ENCODE data around the gene ATL2. TPM values are rescaled to one million over a fixed set of nuclear protein-coding genes. Genes with fewer than 3 reads are reported as not detected.

Gene ATL2
- total and polyA plus RNA-seq, 2 of the 8 experiments (the other 6 are each of a cell fraction or from before 2014, with no cell fraction given), result 38.8 to 84.6 TPM

DNA sequence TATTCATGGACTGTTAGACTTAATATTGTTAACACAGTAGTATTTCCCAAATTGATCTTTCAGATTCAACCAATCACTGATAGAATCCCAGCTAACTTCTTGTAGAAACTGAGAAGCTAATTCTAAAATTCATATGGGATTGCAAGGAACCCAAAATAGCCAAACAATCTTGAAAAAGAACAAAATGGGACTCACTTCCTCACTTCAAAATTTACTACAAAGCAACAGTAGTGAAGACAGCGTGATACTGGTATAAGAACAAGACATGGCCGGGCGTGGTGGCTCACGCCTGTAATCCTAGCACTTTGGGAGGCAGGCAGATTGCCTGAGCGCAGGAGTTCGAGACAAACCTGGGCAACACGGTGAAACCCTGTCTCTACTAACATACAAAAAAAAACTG, 46.3 kb downstream of the ATL2 start:
- Histone ChIP-seq H2BK5ac (ENCODE audit: low read depth, low read length) (no peak overlapping the region), H3K27me3 (replicated peaks in 1 of 4; ENCODE audit: control insufficient read depth in 3 of 4, extremely low read depth in 1 of 4, insufficient read depth in 3 of 4, low read length in 3 of 4) (no peaks in the 10 kb centered on the region), H2AFZ (ENCODE audit: low read length) (no peak overlapping the region), H3K56ac (replicated peaks; ENCODE audit: insufficient read length, low read depth, low read length) (no peak overlapping the region), H4K20me1 (replicated peaks in 1 of 2; ENCODE audit: control insufficient read depth in 1 of 2, insufficient read depth in 2 of 2, low read length in 2 of 2) (peaks cover 0 to 4% of the 10 kb centered on the region in 2 experiments), H4K8ac (ENCODE audit: extremely low read depth, insufficient read depth, low read length) (no peak overlapping the region), H3K9ac (replicated peaks in 1 of 4; ENCODE audit: extremely low read depth in 1 of 4, low read depth in 3 of 4, low read length in 3 of 4) (no peak overlapping the region), H3K23ac (ENCODE audit: insufficient read length) (no peak overlapping the region), H3K14ac (ENCODE audit: insufficient read length) (no peak overlapping the region), H3K4ac (replicated peaks; ENCODE audit: insufficient read length, low read depth, low read length) (no peak overlapping the region), H3K27ac (ENCODE audit: low read depth, low read length) (no peak overlapping the region), H2BK15ac (ENCODE audit: low read length) (no peak overlapping the region), H3K4me2 (ENCODE audit: insufficient read depth in 1 of 2, low read depth in 2 of 2, low read length in 2 of 2) (no peak overlapping the region), H3K79me1 (ENCODE audit: low read depth, low read length) (no peaks in the 10 kb centered on the region), H4K91ac (replicated peaks; ENCODE audit: insufficient read length, low read length) (no peak overlapping the region), H2AK5ac (ENCODE audit: low read depth, low read length) (no peak overlapping the region), H3K79me2 (ENCODE audit: control insufficient read depth in 1 of 2, insufficient read depth in 2 of 2, low read length in 2 of 2) (peaks cover 0 to 49% of the 10 kb centered on the region in 2 experiments; a peak in 2 of 4 replicates), H3K36me3 (ENCODE audit: control insufficient read depth in 2 of 4, insufficient read depth in 4 of 4, low read length in 3 of 4) (peaks cover 0 to 14% (median 6%) of the 10 kb centered on the region in 4 experiments; a peak in 4 of 8 replicates), H3K18ac (ENCODE audit: extremely low read depth, low read length) (no peak overlapping the region), H3K4me1 (replicated peaks in 1 of 4; ENCODE audit: control insufficient read depth in 3 of 4, insufficient read depth in 4 of 4, low read length in 3 of 4) (no peaks in the 10 kb centered on the region), H2BK20ac (ENCODE audit: low read length) (no peak overlapping the region), H3K9me3 (ENCODE audit: insufficient read depth in 2 of 2, low read depth in 1 of 2, low read length in 1 of 2) (no peaks in the 10 kb centered on the region), H2BK120ac (replicated peaks; ENCODE audit: low read depth, low read length) (no peak overlapping the region), H3K23me2 (ENCODE audit: low read depth, low read length) (no peaks in the 10 kb centered on the region), H2BK12ac (ENCODE audit: low read depth, low read length) (no peak overlapping the region), H3K4me3 (ENCODE audit: extremely low read depth in 1 of 4, insufficient read depth in 2 of 4, low read depth in 3 of 4, low read length in 4 of 4) (no peak overlapping the region), H4K5ac (ENCODE audit: insufficient read length, low read depth, low read length) (no peak overlapping the region)
- WGBS, 2 experiments (ENCODE audit: extremely low coverage in 1 of 2, insufficient coverage in 1 of 2, insufficient read length in 1 of 2, insufficient replicate concordance in 2 of 2, low coverage in 1 of 2, low lambda C conversion rate in 2 of 2, missing lambda C conversion rate in 1 of 2), result 90% methylated on average over 7 of the region's 7 CpGs; no CpG with 5 or more reads in 1 of the 2 experiments
- FAIRE-seq, result no peak
- ChIA-PET POLR2A (ENCODE audit: partially characterized antibody) (no interaction called here), CTCF (ENCODE audit: partially characterized antibody) (no interaction called here)
- no peak for DNase-seq (ENCODE audit: low read depth in 1 of 2, low spot score in 2 of 2)
- TF ChIP-seq CEBPB (IDR thresholded peaks at IDR 0.05; ENCODE audit: low read depth, low read length), result no peak

Measured in H1 (cell line).